Stomach (tissue), 4 donors: ENCODE data around the gene FMN1.

Source experiments
- CTCF ChIP-seq, 7 experiments: fragments of 450-650 bp in 4 of 7; fragments of 200-600 bp in 3 of 7; sonication (generic) in 3 of 7; IDR thresholded peaks; one replicate each; pipeline ENCODE4 v1.5.1; 2016 to 2019; ENCODE audit warnings: antibody characterized with exemption in 7 of 7, control low read depth in 2 of 7, mild to moderate bottlenecking in 1 of 7
- POLR2A ChIP-seq, 4 donors: fragments of 450-650 bp; IDR thresholded peaks; one replicate each; pipeline ENCODE4 v1.6.1; 2016; ENCODE audit warnings: antibody characterized with exemption in 4 of 4, control low read depth in 2 of 4, mild to moderate bottlenecking in 1 of 4, moderate library complexity in 1 of 4

GRCh38 chr15:33242165-33242564, 47.7 kb upstream of the FMN1 start:
- TF ChIP-seq CTCF (IDR thresholded peaks at IDR 0.05) (no peak), POLR2A (IDR thresholded peaks at IDR 0.05) (no peak)
